GM19324 (cell line): ENCODE measurements around the gene FAIM.
"Not testable (repeated sequence)": the region's sequence is repeated elsewhere in the genome, so short reads cannot be mapped to it uniquely, and the experiment has no call there.

Source experiments
- ATAC-seq: cut with Tn5 transposase; IDR thresholded peaks from one replicate; pipeline ENCODE4 v1.9.1; 2021; ENCODE audit warnings: mild to moderate bottlenecking, moderate library complexity; ENCODE audit not compliant: unreplicated experiment, low FRiP score

Gene FAIM

GRCh38 chr3:138600100-138600745 is 8.3 kb upstream of the FAIM start:
- no peak for ATAC-seq

DNA sequence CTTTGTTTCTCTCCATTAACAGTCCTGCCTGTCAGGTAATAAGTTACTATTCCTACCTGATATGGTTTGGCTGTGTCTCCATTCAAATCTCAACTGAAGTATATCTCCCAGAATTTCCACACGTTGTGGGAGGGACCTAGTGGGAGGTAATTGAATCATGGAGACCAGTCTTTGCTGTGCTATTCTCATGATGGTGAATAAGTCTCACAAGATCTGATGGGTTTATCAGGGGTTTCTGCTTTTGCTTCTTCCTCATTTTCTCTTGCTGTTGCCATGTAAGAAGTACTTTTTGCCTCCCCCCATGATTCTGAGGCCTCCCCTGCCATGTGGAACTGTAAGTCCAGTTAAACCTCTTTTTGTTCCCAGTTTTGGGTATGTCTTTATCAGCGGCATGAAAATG is 6.9 kb upstream of the FAIM start:
- ATAC-seq, result not testable (repeated sequence)

GRCh38 chr3:138604106-138604595 is 4.4 kb upstream of the FAIM start:
- ATAC-seq, result not testable (repeated sequence)

- ATAC-seq, result no peak
These were observed 1.3 kb downstream of the FAIM start for GRCh38 chr3:138609898-138610266.

GRCh38 chr3:138615462-138615861 is 6.9 kb downstream of the FAIM start:
- no peak for ATAC-seq

DNA sequence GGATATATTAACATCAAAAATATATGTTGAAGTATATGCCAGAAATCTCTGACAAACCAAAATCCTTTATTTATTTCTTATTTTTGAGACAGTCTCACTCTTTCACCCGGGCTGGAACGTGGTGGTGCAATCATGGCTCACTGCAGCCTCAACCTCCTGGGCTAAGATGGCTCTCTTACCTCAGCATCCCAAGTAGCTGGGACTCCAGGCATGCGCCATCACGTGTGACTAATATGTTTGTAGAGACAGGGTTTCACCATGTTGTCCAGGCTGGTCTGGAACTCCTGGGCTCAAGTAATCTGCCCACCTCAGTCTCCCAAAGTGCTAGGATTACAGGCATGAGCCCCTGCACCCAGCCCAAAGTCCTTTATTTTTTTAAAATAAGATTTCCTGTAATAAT is 11.9 kb downstream of the FAIM start:
- no peak for ATAC-seq

DNA sequence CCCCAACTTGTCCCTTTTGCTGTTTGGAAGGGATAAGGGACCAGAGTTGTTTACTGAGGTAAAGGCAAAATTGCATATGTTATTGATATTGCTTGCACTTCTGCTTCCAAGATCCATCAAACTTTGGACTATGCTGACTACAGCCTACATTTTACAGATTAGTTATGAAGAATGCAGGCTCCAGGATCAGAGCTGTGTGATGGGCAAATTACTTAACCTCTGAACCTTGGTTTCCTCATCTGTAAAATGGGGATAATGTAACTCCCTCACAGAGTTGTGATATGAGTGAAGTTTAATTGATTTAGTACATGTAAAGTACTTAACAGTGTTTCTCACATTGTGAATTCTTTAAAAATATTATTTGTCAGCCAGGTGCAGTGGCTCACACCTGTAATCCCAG is 15.9 kb downstream of the FAIM start:
- ATAC-seq, result no peak

DNA sequence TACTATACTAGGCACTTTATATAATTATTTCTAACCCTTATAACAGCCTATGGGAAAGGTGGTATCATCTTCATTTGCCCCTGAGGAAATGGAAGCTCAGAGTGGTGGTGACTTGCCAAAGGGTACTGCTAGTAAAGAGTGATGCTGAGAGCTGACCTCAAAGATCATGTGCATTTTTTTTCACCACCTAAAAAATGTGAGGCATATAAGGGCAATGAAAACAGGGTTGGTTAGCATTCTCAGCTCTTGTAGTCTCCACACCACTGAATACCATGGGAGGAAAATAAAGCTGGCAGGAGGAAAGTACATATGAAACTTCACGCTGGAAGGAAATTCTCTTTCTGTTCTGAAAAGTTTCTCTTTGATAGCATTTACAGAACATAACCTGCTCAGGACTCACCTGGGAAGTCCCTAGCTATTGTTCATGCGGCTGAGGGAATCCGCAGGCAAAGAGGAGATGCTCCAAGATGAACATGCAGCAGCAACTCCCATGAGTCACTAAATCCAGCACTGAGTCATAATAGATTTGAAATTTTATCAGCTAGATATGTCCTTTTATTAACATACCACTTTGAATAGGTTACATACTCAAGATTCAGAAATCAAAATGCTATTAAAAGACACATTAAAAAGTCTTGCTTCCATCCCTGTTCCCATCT is 17.3 kb downstream of the FAIM start:
- no peak for ATAC-seq

GRCh38 chr3:138629526-138629925 is 21.0 kb downstream of the FAIM start:
- ATAC-seq, result no peak

- no peak for ATAC-seq
These were observed 30.1 kb downstream of the FAIM start for GRCh38 chr3:138638641-138639040.

- no peak for ATAC-seq
These were observed 32.0 kb downstream of the FAIM start for GRCh38 chr3:138640537-138640936.

GRCh38 chr3:138642226-138642926 is 33.8 kb downstream of the FAIM start:
- no peak for ATAC-seq

DNA sequence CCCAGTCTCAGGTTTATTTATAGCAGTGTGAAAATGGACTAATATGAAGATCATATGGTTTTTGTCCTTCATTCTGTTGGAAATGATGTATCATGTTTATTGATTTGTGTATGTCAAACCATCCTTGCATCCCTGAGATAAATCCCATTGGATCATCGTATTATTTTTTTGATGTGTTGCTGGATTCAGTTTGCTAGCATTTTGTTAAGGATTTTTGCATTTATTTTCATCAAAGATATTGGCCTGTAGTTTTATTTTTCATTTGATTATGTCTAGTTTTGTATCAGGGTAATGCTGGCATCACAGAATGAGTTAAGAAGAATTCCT is 34.3 kb downstream of the FAIM start:
- ATAC-seq, result no peak

GRCh38 chr3:138646008-138646407 is 37.4 kb downstream of the FAIM start:
- no peak for ATAC-seq

DNA sequence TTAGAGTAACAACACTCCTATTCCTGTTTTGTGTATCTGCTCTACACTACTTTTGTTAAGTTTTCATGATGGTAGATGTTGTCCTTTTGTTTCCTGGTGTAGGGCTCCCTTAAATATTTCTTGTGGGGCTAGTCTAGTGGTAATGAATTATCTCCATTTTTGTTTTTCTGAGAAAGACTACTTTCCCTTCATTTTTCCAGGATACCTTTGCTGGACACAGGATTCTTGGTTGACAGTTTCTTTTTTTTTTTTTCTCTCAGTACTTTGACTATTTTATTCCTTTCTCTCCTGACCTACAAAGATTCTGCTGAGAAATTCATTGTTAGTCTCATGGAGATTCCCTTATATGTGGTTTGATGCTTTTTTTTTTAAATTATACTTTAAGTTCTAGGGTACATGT is 37.9 kb downstream of the FAIM start:
- no peak for ATAC-seq

DNA sequence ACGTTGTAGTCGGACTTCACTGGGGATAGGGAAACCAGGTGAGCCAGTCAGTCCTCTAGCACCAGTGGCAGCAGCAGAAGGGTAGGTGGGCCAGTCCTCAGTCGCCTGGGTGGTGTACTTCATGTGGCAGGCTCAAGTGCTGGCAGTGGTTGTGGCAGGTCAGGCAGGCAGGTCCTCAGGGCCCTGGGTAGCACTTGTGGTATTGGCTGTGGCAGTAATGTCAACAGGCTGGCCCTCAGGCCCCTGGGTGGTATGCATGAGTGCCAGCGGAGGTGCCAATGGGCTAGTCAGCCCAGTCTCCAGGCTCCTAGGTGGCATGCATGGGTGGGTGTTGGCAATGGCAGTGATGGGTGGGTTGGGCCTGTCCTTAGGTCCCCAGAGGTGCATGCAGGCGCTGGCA is 40.6 kb downstream of the FAIM start:
- ATAC-seq, result no peak

DNA sequence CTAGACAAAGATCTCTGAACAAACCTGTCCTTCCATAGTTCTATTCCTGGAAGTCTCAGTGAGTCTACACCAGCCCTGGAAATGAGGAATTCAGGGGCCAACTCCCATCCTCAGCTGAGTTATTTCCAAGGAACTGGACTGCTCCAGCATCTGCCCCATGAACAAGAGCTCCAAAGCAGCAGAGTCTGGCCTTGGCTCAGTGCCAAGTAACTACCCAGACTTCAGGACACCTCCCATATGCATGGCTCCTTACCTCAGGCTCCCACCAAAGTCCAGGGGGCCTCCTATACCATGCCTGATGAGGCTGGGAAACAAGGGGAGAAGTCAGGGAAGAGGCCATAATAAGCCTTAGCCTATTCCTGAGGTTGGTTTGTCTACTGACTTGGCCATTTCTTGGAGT is 45.0 kb downstream of the FAIM start:
- no peak for ATAC-seq

DNA sequence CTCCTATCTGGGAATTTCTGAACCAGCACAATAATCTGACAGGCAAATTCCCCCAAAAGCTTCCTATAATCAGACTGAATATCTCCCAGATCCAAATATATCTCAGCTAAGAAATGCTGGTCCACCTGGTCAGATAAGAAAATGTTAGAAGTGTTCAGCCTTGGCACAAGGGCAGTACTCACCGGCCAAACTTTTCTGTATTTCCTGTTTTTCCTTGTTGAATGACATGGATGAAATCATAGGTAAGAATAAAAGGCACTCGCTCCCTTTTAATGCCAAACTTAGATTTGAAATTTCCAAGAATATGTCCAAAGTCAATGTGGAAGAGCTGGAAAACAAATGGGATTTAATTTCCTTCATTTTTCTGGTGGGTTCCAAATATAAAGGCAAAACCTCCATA is 48.9 kb downstream of the FAIM start:
- no peak for ATAC-seq

DNA sequence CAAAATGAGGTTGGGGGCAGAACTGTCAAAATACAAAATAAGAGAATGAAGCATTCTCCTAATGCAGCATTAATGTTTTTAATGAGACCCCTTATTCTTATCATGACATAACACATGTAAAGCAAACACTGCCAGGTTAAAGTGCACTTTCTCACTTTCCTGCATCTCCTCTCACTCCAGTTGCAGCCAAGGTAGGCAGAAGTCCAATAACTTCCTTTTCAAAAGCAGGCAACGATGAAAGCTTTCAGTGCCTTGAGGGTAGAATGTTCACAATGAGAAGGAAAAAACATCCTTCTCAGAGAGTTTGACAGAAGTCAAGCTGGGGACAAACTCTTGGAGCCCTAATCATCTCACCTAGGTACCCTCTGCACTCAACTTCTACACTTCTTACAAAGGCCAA is 59.5 kb downstream of the FAIM start:
- no peak for ATAC-seq

DNA sequence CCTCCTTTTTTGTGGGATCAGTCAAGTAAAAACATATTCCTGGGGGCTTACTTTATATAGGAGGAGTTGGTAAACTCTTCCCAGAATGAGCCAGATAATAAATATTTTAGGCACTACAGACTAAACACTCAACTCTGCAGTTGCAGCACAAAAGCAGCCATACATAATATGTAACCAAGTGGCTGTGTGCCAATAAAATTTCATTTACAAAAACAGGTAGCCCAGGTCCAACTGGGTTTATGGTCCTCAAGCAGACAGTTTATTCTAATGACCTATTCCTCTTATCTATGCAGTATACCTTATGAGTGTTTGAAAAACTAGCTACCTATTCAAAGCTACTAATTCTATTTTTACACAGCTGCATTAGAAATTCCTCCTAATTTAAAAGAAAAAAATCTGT is 61.8 kb downstream of the FAIM start:
- no peak for ATAC-seq

DNA sequence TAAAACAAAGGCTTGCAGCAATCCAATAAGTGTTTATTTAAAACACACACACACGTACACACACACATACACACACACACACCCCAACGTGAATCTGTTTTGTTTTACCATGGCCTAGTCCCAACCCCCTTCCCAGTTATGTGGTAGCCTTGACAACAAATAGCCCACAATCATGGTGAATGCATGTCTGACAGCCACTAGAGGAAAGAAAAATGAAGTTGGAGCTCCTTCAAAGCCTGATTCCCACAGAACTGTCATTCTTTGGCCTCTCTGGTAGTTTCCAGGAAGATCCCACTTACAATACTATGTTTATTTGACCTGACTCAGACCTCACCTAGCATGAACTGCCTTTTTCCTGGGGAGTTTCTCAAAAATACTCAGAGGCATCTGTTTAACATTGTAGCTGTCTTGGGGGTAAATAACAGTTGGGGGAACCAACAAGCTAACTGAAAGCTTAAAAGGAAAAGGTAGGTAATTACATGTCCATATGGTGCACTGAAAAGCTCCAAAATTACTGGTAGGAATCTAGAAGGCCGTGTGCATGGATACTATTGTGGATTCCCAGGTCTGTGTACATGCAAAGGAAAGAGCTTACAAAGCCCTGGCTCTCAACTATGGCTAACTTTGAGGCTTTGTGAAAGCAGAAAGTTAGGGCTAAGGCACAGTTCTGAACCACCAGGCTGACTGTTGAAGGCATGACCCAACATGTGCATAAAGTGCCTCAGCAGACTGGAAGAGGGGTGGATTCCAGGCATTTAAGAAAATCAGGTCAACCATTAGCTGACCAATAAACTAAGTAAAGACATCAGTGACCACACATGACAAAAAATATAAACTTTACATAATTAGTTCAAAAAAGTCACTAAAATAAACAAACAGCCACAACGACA is 65.3 kb downstream of the FAIM start:
- no peak for ATAC-seq
